IMR-90 (cell line): ENCODE measurements around the gene OR1E2.

Experiments
- CEBPB ChIP-seq: IDR thresholded peaks from 2 replicates; pipeline ENCODE4 v1.6.1; 2012; ENCODE audit warnings: low read depth, low read length, improper control_type of control experiment
- POLR2A ChIP-seq: IDR thresholded peaks from 2 replicates; pipeline ENCODE4 v1.6.1; 2012; ENCODE audit warnings: mild to moderate bottlenecking, low read depth, low read length
- RAD21 ChIP-seq: IDR thresholded peaks from 2 replicates; pipeline ENCODE4 v1.6.1; 2012; ENCODE audit warnings: low read length, improper control_type of control experiment
- RFX5 ChIP-seq: IDR thresholded peaks from 2 replicates; pipeline ENCODE4 v1.8.0; 2012; ENCODE audit warnings: low read depth, mild to moderate bottlenecking, low read length, moderate library complexity
- TF ChIP-seq, protein P1 (sequence below): conservative IDR thresholded peaks from 2 replicates; pipeline ENCODE4 v1.5.1; 2012; ENCODE audit warnings: mild to moderate bottlenecking, low read depth, low read length, improper control_type of control experiment
- TF ChIP-seq, protein P2 (sequence below): fragments of 150-350 bp; IDR thresholded peaks from 2 replicates; pipeline ENCODE4 v1.6.1; 2017; ENCODE audit warnings: mild to moderate bottlenecking, antibody characterized with exemption, low read length, low read depth

DNA sequence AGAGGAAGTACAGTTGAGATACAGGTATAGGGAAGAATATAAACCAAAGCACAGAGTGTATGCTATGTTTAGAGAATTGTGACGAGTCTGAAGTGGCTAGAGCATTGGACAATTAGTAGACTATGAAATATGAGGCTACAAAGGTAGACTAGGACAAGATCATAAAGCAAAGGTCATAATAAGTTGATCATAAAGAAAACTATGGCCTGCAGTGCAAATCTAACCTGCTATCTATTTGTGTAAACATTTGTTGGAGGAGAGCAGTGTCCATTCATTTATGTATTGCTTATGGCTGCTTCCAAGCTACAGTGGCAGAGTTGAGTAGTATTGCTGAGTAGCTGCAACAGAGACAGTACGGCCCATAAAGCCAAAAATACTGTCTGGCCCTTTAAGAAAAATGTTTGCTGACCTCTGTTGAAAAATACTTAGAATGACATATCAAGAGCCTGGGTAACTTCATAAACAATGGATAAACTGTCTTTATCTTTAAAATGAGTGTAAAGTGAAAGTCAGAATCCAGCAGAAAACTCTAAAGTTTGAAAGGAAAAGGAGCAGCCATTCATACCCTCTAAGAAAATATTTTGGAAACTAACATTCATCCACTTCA lies 14.5 kb upstream of the OR1E2 start:
- TF ChIP-seq, protein P1, sequence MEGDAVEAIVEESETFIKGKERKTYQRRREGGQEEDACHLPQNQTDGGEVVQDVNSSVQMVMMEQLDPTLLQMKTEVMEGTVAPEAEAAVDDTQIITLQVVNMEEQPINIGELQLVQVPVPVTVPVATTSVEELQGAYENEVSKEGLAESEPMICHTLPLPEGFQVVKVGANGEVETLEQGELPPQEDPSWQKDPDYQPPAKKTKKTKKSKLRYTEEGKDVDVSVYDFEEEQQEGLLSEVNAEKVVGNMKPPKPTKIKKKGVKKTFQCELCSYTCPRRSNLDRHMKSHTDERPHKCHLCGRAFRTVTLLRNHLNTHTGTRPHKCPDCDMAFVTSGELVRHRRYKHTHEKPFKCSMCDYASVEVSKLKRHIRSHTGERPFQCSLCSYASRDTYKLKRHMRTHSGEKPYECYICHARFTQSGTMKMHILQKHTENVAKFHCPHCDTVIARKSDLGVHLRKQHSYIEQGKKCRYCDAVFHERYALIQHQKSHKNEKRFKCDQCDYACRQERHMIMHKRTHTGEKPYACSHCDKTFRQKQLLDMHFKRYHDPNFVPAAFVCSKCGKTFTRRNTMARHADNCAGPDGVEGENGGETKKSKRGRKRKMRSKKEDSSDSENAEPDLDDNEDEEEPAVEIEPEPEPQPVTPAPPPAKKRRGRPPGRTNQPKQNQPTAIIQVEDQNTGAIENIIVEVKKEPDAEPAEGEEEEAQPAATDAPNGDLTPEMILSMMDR, result no peak
- TF ChIP-seq POLR2A, result no peak
- TF ChIP-seq, protein P2, sequence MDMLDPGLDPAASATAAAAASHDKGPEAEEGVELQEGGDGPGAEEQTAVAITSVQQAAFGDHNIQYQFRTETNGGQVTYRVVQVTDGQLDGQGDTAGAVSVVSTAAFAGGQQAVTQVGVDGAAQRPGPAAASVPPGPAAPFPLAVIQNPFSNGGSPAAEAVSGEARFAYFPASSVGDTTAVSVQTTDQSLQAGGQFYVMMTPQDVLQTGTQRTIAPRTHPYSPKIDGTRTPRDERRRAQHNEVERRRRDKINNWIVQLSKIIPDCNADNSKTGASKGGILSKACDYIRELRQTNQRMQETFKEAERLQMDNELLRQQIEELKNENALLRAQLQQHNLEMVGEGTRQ, result no peak
- no peak for TF ChIP-seq RFX5
- TF ChIP-seq RAD21, result no peak
- no peak for TF ChIP-seq CEBPB
